GM10248 (cell line): ENCODE results near the gene PTPN13.
A peak's percentile ranks its signal among the peaks of the same experiment; 100 is the strongest.

ENCODE experiments used
- CTCF ChIA-PET: fragments of 300-600 bp; sonication (Branson Sonifier 250); formaldehyde crosslinking; extraction: SDS; loops from one replicate; lab custom pipeline; 2021; ENCODE audit warnings: antibody characterized with exemption; lab: Yijun Ruan, JAX
- POLR2A ChIA-PET: fragments of 350-650 bp; sonication (Branson Sonifier 250); formaldehyde crosslinking; extraction: SDS; loops from one replicate; lab custom pipeline; 2020; ENCODE audit warnings: antibody characterized with exemption; lab: Yijun Ruan, JAX
- DNase-seq: peaks from one replicate; pipeline ENCODE4 v3.0.0; 2012; ENCODE audit errors: extremely low spot score
- TF ChIP-seq, protein P1 (sequence below): IDR thresholded peaks from 2 replicates; pipeline ENCODE4 v1.5.1; 2012; ENCODE audit warnings: mild to moderate bottlenecking, low read depth; ENCODE audit errors: extremely low read depth, missing control alignments, control extremely low read depth

The PTPN13 gene

DNA sequence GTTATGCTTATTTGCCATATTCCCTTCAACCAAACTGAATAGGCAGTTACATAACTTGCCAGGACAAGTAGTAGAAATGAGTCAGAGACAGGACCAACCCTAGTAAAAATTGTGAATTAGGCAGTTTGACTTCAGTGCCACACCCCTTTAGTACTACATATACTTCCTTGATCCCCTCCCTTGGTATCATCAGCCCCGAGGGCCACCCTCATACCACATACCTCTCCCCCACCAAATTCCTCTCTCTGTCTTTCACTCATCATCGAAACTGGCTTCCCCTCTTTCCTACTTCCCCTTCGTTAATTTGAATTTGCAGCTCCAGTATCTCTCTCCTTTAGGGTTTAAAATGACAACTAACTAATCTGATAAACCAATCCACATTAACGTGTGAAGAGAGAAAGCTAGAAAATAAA lies 7.9 kb upstream of the PTPN13 start:
- ChIA-PET CTCF (interaction anchor here (0.8 to 2.3 kb wide), 6 partner anchors 10 to 92 kb away, joined by 3 to 13 read pairs (median 4); no protein-coding TSS in a partner anchor), POLR2A (no interaction called here)
- TF ChIP-seq, protein P1, sequence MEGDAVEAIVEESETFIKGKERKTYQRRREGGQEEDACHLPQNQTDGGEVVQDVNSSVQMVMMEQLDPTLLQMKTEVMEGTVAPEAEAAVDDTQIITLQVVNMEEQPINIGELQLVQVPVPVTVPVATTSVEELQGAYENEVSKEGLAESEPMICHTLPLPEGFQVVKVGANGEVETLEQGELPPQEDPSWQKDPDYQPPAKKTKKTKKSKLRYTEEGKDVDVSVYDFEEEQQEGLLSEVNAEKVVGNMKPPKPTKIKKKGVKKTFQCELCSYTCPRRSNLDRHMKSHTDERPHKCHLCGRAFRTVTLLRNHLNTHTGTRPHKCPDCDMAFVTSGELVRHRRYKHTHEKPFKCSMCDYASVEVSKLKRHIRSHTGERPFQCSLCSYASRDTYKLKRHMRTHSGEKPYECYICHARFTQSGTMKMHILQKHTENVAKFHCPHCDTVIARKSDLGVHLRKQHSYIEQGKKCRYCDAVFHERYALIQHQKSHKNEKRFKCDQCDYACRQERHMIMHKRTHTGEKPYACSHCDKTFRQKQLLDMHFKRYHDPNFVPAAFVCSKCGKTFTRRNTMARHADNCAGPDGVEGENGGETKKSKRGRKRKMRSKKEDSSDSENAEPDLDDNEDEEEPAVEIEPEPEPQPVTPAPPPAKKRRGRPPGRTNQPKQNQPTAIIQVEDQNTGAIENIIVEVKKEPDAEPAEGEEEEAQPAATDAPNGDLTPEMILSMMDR, result no peak
- no peak for DNase-seq

DNA sequence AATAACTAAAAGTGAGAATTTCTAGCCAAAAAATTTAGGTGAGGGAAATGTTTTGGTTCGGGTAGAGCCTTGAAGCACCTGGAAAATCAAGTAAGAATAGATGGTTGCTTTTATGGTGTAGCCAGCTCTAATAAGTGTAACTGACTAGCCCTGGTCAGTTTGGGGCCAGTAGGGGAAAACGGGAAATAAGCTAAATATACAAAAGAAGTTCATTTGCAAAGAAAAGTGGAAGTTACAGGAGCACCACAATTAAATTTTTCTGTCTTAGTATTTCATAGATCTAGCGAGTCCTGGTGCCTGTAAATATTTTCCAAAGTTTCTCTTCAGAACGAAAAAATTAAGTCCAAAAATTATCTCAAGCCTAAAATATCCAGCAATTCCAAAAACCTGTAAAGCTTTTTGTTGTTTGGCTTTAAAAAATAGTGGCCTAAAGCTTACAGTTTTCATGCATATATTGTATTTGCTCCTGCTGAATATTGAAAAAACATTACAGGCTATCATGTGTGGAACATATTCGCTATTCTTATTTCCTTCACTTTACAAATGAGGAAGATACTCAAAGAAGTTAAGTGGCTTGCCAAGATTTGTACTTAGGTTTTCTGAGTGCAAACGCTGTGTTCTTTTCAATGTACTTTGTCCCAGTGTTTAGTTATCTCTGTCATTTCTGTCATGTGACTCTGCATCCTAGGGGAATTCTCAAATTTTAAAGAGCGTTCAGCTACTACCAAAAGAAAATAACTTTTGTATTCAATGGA lies 7.3 kb upstream of the PTPN13 start:
- CTCF ChIA-PET, result interaction anchor here (0.8 to 2.3 kb wide), 6 partner anchors 10 to 91 kb away, joined by 3 to 13 read pairs (median 4); no protein-coding TSS in a partner anchor

DNA sequence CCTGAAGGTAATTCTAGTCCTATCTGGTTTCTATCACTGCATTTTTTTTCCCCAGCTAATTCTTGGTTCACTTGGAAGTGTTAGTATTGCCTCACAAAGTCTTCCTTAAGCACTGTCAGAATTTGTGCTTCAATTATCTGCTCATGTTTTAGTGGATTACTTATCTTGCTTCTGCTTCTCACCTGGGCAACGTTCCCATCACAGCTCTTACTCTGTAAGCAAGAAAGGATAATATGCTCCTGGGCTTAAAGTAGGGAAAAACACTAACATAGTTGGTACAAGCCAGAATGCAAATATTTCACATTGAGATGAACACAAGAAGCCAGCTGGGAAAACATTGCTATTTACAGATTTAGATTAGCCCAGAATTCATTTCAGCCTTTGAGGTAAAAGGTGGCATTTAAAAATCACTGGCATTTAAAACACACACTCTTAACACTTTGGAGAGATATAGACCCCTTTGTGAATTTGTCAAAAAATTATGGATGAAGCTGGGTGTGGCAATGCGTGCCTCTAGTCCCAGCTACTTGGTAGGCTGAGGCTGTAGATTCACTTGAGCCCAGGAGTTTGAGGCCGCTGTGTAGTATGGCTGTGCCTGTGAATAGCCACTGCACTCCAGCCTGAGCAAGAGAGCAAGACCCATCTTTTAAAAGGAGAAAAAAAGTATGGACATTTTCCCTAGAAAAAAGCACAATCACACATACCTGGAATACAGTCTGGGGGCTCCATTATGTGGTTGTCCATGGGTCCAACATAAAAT lies 6.6 kb upstream of the PTPN13 start:
- TF ChIP-seq, protein P1, result no peak
- POLR2A ChIA-PET, result no interaction called here
- CTCF ChIA-PET, result interaction anchor here (1.0 to 2.3 kb wide), 5 partner anchors 10 to 268 kb away, joined by 3 to 13 read pairs (median 5); no protein-coding TSS in a partner anchor
- DNase-seq, result no peak

More for the DNA sequence above, 7.3 kb upstream of the PTPN13 start:
- DNase-seq, result no peak
- POLR2A ChIA-PET, result no interaction called here
- TF ChIP-seq, protein P1, result no peak

DNA sequence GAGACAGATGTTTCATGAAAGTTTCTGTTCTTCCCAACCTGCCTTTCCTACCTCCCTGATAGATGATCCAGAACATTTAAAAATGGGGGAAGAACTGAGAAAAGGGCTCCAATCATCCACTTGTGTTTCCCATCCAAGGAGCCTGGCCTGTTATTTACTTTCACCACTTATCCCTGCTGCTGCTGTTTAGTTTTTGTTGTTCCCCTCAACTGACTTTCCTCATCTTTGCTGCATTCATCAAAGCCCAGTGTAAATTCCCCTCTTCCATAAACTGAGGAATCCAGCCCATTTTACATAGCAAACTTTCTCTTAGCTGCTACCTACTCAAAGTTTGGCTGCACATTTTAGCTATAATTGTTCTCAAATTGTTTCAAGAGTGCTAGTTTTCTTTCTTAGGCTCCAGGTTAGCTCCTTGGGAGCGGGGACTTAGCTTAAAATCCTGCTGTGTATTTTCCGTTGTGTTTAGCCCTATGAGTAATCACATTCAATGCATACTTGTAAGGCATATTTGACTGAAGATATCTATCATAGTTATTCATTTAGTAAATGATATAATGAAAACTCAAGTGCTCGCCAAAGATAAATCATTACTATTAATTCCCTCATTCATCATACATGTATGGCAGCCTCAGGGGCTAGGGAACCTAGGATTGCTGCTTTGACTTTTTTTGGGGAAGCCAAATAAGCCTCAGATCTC lies 1.4 kb upstream of the PTPN13 start:
- no peak for DNase-seq
- TF ChIP-seq, protein P1, result no peak
- POLR2A ChIA-PET, result no interaction called here

DNA sequence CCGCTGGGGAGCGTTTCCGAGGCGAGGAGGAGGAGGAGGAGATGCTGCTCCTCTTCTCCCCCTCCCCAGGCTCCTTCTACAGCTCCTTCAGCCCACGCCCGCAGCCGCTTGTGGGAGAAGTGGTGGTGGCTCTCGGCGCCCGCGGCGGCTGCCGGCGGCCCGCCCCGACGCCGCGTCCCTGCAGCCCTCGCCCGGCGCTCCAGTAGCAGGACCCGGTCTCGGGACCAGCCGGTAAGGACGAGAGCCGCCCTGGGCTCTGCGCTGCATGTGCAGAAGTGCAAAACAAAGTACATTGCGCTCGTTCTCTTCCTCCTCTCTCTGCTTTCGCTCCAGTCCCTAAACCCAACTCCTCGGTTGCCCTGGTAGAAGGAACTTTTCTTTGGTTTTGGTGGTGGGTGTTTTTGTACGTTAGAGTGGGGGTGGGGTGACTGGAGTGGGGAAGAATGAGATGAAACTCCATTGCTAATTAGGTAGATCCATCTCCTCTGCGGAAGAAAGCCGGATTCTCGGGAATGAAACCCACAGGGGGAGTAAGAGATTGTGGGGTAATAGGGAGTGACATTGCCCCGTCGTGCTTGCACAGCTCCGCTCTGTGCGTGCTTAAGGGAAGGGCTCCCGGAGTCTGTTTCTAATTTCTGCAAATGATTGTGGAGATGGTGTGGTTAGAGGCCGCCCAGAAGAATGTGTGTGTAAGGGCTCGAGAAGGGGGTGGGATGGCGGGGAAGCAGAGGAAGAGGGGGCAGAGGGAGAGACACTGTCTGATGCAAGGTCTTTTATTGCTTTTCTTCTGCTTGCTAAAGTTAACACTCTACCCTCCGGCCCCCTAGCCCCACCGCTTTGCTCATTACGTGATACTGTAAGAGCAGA lies 677 bp downstream of the PTPN13 start:
- peak; percentile 45 for DNase-seq
- ChIA-PET POLR2A (interaction anchor here (1.1 kb wide), 1 partner anchor 341 kb away, joined by 3 read pairs; no protein-coding TSS in a partner anchor), CTCF (interaction anchor here (0.9 to 5.8 kb wide), 16 partner anchors 9 to 128 kb away, joined by 3 to 45 read pairs (median 4); no protein-coding TSS in a partner anchor)
- TF ChIP-seq, protein P1, result no peak

More for the DNA sequence above, 1.4 kb upstream of the PTPN13 start:
- CTCF ChIA-PET, result interaction anchor here (2.0 to 5.8 kb wide), 2 partner anchors 12 to 95 kb away, joined by 8 to 45 read pairs; no protein-coding TSS in a partner anchor
